Measurements from ENCODE around the gene SMIM15. TPM values are rescaled to one million over a fixed set of nuclear protein-coding genes. Genes with fewer than 3 reads are reported as not detected.

SMIM15 gene
- total and polyA plus RNA-seq, 10 of the 15 experiments (the other 5 are each of a cell fraction or from before 2014, with no cell fraction given) = 13.8 to 83.3 (median 53.9) TPM

DNA sequence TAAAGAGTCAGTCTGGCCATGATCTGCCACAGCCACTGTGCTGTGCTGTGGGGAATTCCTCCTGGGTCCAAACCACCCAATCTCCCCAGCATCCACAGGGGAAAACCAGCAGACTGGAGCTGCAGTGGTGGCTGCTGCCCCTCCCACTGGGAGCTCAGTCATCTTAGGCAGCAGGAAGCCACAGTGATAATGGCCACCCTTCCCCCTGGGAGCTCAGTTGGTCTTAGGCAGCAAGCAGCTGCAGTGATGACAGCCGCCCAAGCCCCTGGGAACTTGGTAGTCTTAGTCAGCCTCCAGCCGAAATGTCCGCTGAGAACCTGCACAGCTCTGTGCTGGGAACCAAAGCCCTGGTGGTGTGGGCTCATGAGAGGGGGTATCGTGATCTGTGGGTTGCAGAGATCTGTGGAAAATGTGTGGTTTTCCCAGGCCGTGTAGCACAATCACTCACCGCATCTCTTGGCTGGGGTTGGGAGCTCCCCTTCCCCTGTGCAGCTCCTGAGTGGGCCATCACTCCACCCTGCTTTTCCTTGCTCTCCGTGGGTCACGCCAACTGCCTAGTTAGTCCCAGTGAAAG is 38.4 kb upstream of the SMIM15 start:
- H3K79me2 ChIP-seq (ENCODE audit: control insufficient read depth, insufficient read depth, low read length) = no peaks in the 10 kb centered on the region
- no TSS peak for BruUV-seq (replicated peaks)
- peak overlapping the region; percentile 28; the same call in 1 of the 2 replicates for H3K27ac ChIP-seq (ENCODE audit: control insufficient read depth, insufficient read depth)
- CTCF ChIA-PET = interaction anchor here (0.6 to 4.6 kb wide), 18 partner anchors 18 to 457 kb away, joined by 3 to 27 read pairs (median 4); partner anchors contain the start of gene ZSWIM6
- no peaks in the 10 kb centered on the region; the same call in 2 of the 3 replicates for H3K9me3 ChIP-seq (replicated peaks; ENCODE audit: control insufficient read depth, insufficient read depth, low read length)
- H3K4me3 ChIP-seq = no peak overlapping the region
- intact Hi-C loops (cut with micrococcal nuclease; ENCODE audit: unreplicated experiment) = loop anchor here (1.0 to 5.0 kb wide), 3 partner anchors 38 to 332 kb away; partner anchors contain the start of gene SMIM15
- H3K27me3 ChIP-seq (replicated peaks in 1 of 2; ENCODE audit: control insufficient read depth in 2 of 2, insufficient read depth in 2 of 2, low read length in 1 of 2) = no peaks in the 10 kb centered on the region
- FAIRE-seq (no peak), DNase-seq (ENCODE audit: low read depth, low spot score) (peak; percentile 51), ATAC-seq (peak; percentile 83)
- SMC1A ChIA-PET (ENCODE audit: uncharacterized antibody, unreplicated experiment) = interaction anchor here (0.8 to 4.6 kb wide), 29 partner anchors 9 to 458 kb away, joined by 3 to 34 read pairs (median 6); no protein-coding TSS in a partner anchor
- 3% methylated on average over 8 of the region's 8 CpGs for WGBS (ENCODE audit: insufficient coverage, insufficient replicate concordance, low lambda C conversion rate, missing lambda C conversion rate)
- H3K4me1 ChIP-seq (ENCODE audit: control insufficient read depth, insufficient read depth, low read length) = peaks cover 2% of the 10 kb centered on the region; the same call in 1 of the 2 replicates
- H2AFZ ChIP-seq (ENCODE audit: control insufficient read depth, low read depth, low read length) = no peak overlapping the region; the same call in 1 of the 2 replicates
- peak overlapping the region; percentile 44; the same call in 1 of the 2 replicates for H3K4me2 ChIP-seq (ENCODE audit: control insufficient read depth, insufficient read depth)
- no peak overlapping the region for H3K9ac ChIP-seq (ENCODE audit: control insufficient read depth, insufficient read depth, low read length)
- in situ Hi-C loops (cut with MboI) = no loop called here
- H3K36me3 ChIP-seq (ENCODE audit: control insufficient read depth in 2 of 2, insufficient read depth in 2 of 2, low read length in 1 of 2) = no peaks in the 10 kb centered on the region
- RAD21 ChIA-PET (ENCODE audit: unreplicated experiment) = interaction anchor here (0.7 to 5.1 kb wide), 21 partner anchors 17 to 457 kb away, joined by 3 to 64 read pairs (median 4); partner anchors contain the start of gene ZSWIM6
- no peaks in the 10 kb centered on the region for H4K20me1 ChIP-seq (ENCODE audit: control insufficient read depth, insufficient read depth)
- POLR2A ChIA-PET = interaction anchor here (0.6 to 2.0 kb wide), 10 partner anchors 17 to 131 kb away, joined by 3 to 7 read pairs (median 4); no protein-coding TSS in a partner anchor
- TF ChIP-seq EP300 (IDR thresholded peaks at IDR 0.05; ENCODE audit: borderline replicate concordance in 1 of 2, control insufficient read depth in 1 of 2, low read depth in 2 of 2, low read length in 2 of 2) = peak in 1 of 2 experiments; percentile 48; a peak in 2 of 4 replicates
- TF ChIP-seq, protein P1, sequence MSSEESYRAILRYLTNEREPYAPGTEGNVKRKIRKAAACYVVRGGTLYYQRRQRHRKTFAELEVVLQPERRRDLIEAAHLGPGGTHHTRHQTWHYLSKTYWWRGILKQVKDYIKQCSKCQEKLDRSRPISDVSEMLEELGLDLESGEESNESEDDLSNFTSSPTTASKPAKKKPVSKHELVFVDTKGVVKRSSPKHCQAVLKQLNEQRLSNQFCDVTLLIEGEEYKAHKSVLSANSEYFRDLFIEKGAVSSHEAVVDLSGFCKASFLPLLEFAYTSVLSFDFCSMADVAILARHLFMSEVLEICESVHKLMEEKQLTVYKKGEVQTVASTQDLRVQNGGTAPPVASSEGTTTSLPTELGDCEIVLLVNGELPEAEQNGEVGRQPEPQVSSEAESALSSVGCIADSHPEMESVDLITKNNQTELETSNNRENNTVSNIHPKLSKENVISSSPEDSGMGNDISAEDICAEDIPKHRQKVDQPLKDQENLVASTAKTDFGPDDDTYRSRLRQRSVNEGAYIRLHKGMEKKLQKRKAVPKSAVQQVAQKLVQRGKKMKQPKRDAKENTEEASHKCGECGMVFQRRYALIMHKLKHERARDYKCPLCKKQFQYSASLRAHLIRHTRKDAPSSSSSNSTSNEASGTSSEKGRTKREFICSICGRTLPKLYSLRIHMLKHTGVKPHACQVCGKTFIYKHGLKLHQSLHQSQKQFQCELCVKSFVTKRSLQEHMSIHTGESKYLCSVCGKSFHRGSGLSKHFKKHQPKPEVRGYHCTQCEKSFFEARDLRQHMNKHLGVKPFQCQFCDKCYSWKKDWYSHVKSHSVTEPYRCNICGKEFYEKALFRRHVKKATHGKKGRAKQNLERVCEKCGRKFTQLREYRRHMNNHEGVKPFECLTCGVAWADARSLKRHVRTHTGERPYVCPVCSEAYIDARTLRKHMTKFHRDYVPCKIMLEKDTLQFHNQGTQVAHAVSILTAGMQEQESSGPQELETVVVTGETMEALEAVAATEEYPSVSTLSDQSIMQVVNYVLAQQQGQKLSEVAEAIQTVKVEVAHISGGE (CRISPR knock-in tag; IDR thresholded peaks at IDR 0.05) = no peak
- no peak for TF ChIP-seq CBX3 (IDR thresholded peaks at IDR 0.05; ENCODE audit: borderline replicate concordance, low read depth)
- TF ChIP-seq, protein P2, sequence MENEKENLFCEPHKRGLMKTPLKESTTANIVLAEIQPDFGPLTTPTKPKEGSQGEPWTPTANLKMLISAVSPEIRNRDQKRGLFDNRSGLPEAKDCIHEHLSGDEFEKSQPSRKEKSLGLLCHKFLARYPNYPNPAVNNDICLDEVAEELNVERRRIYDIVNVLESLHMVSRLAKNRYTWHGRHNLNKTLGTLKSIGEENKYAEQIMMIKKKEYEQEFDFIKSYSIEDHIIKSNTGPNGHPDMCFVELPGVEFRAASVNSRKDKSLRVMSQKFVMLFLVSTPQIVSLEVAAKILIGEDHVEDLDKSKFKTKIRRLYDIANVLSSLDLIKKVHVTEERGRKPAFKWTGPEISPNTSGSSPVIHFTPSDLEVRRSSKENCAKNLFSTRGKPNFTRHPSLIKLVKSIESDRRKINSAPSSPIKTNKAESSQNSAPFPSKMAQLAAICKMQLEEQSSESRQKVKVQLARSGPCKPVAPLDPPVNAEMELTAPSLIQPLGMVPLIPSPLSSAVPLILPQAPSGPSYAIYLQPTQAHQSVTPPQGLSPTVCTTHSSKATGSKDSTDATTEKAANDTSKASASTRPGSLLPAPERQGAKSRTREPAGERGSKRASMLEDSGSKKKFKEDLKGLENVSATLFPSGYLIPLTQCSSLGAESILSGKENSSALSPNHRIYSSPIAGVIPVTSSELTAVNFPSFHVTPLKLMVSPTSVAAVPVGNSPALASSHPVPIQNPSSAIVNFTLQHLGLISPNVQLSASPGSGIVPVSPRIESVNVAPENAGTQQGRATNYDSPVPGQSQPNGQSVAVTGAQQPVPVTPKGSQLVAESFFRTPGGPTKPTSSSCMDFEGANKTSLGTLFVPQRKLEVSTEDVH (IDR thresholded peaks at IDR 0.05; ENCODE audit: low read depth, partially characterized antibody) = no peak
- TF ChIP-seq, protein P3, sequence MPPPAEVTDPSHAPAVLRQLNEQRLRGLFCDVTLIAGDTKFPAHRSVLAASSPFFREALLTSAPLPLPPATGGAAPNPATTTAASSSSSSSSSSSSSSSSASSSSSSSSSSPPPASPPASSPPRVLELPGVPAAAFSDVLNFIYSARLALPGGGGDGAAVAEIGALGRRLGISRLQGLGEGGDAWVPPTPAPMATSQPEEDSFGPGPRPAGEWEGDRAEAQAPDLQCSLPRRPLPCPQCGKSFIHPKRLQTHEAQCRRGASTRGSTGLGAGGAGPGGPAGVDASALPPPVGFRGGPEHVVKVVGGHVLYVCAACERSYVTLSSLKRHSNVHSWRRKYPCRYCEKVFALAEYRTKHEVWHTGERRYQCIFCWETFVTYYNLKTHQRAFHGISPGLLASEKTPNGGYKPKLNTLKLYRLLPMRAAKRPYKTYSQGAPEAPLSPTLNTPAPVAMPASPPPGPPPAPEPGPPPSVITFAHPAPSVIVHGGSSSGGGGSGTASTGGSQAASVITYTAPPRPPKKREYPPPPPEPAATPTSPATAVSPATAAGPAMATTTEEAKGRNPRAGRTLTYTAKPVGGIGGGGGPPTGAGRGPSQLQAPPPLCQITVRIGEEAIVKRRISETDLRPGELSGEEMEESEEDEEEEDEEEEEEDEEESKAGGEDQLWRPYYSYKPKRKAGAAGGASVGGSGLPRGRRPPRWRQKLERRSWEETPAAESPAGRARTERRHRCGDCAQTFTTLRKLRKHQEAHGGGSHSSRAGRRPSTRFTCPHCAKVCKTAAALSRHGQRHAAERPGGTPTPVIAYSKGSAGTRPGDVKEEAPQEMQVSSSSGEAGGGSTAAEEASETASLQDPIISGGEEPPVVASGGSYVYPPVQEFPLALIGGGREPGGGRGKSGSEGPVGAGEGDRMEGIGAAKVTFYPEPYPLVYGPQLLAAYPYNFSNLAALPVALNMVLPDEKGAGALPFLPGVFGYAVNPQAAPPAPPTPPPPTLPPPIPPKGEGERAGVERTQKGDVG (CRISPR knock-in tag; IDR thresholded peaks at IDR 0.05) = no peak
- no peak for TF ChIP-seq HDAC6 (IDR thresholded peaks at IDR 0.05; ENCODE audit: unreplicated experiment)
- TF ChIP-seq, protein P4, sequence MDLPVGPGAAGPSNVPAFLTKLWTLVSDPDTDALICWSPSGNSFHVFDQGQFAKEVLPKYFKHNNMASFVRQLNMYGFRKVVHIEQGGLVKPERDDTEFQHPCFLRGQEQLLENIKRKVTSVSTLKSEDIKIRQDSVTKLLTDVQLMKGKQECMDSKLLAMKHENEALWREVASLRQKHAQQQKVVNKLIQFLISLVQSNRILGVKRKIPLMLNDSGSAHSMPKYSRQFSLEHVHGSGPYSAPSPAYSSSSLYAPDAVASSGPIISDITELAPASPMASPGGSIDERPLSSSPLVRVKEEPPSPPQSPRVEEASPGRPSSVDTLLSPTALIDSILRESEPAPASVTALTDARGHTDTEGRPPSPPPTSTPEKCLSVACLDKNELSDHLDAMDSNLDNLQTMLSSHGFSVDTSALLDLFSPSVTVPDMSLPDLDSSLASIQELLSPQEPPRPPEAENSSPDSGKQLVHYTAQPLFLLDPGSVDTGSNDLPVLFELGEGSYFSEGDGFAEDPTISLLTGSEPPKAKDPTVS (IDR thresholded peaks at IDR 0.05; ENCODE audit: low read depth, low read length) = no peak
- TF ChIP-seq, protein P5, sequence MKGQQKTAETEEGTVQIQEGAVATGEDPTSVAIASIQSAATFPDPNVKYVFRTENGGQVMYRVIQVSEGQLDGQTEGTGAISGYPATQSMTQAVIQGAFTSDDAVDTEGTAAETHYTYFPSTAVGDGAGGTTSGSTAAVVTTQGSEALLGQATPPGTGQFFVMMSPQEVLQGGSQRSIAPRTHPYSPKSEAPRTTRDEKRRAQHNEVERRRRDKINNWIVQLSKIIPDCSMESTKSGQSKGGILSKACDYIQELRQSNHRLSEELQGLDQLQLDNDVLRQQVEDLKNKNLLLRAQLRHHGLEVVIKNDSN (IDR thresholded peaks at IDR 0.05; ENCODE audit: borderline replicate concordance, extremely low read length, insufficient read depth, low read depth, low read length) = no peak

Measured in GM12878 (cell line).